ENCODE measurements around the gene KIAA1217. TPM values are rescaled to one million over a fixed set of nuclear protein-coding genes. Genes with fewer than 3 reads are reported as not detected.

Gene KIAA1217
- total and polyA plus RNA-seq, 2 of the 8 experiments (the other 6 are each of a cell fraction or from before 2014, with no cell fraction given): 4.5 to 15.6 TPM

DNA sequence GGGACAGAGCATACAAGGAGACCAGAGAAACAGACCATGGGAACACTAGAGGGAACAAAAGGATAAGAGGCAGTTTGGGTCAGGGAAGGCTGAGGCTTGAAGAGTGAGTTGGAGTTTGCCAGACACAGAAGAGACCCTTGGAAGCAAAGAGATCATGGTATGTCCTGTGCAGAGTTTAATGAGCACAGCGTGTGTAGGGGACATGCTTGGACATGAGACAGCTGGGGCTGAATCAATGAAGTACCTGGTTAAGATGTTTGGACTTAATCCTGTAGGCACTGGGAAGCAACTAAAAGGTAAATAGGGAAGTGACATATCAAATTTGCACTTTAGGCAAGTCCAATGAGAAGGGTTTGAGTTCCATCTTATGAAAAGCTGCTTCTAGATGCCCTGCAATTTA lies 79.6 kb downstream of the KIAA1217 start (continued):
- TF ChIP-seq SIN3A (conservative IDR thresholded peaks at IDR 0.05 in 1 of 2, IDR thresholded peaks at IDR 0.05 in 1 of 2; ENCODE audit: low read depth in 1 of 2, low read length in 2 of 2) (no peak), HDAC2 (IDR thresholded peaks at IDR 0.05; ENCODE audit: borderline replicate concordance in 1 of 2, low read depth in 2 of 2, low read length in 2 of 2) (no peak)

Data from H1 (cell line).